Vagina (tissue), 2 donors: Measurements from ENCODE around the gene ACSM5.

Experiments used
- CTCF ChIP-seq, 3 experiments: fragments of 450-650 bp in 2 of 3; fragments of 200-600 bp in 1 of 3; sonication (generic) in 1 of 3; IDR thresholded peaks; one replicate each; pipeline ENCODE4 v1.5.1; 2017 to 2019; ENCODE audit warnings: antibody characterized with exemption in 3 of 3, mild to moderate bottlenecking in 2 of 3, moderate library complexity in 2 of 3
- POLR2AphosphoS5 ChIP-seq, 2 donors: sonication (generic); formaldehyde crosslinking; IDR thresholded peaks; one replicate each; pipeline ENCODE4 v1.9.0; 2017; ENCODE audit warnings: antibody characterized with exemption in 2 of 2, mild to moderate bottlenecking in 2 of 2, low read depth in 1 of 2; ENCODE audit not compliant: insufficient read depth in 1 of 2

- TF ChIP-seq CTCF (IDR thresholded peaks at IDR 0.05) (no peak), POLR2AphosphoS5 (IDR thresholded peaks at IDR 0.05; ENCODE audit: insufficient read depth in 1 of 2, low read depth in 1 of 2) (no peak)
These were observed 8.3 kb upstream of the ACSM5 start for GRCh38 chr16:20401066-20401465.
